ENCODE measurements around the gene FCRL4. TPM values are rescaled to one million over a fixed set of nuclear protein-coding genes. Genes with fewer than 3 reads are reported as not detected.
"Not testable (repeated sequence)": the region's sequence is repeated elsewhere in the genome, so short reads cannot be mapped to it uniquely, and the experiment has no call there.

The FCRL4 gene
- total RNA-seq, 1 donor from 2014 or later, result not detected

- Histone ChIP-seq H3K4me1 (ENCODE audit: control insufficient read depth in 3 of 3, insufficient read depth in 3 of 3, low read length in 3 of 3) (no peaks in the 10 kb centered on the region), H3K9me3 (ENCODE audit: control insufficient read depth in 3 of 3, low read length in 3 of 3) (no peaks in the 10 kb centered on the region), H3K4me3 (ENCODE audit: low read length in 3 of 3) (no peak overlapping the region), H3K9ac (ENCODE audit: low read depth in 1 of 3, low read length in 3 of 3) (no peak overlapping the region), H3K27ac (ENCODE audit: low read depth, low read length) (no peak overlapping the region), H3K36me3 (ENCODE audit: control insufficient read depth in 3 of 3, insufficient read depth in 3 of 3, low read length in 3 of 3) (no peaks in the 10 kb centered on the region), H3K27me3 (ENCODE audit: control insufficient read depth in 3 of 3, insufficient read depth in 3 of 3, low read length in 3 of 3) (peaks cover 0 to 2% (median 0%) of the 10 kb centered on the region in 3 donors)
Measured at GRCh38 chr1:157562515-157562914, 35.4 kb downstream of the FCRL4 start.

DNA sequence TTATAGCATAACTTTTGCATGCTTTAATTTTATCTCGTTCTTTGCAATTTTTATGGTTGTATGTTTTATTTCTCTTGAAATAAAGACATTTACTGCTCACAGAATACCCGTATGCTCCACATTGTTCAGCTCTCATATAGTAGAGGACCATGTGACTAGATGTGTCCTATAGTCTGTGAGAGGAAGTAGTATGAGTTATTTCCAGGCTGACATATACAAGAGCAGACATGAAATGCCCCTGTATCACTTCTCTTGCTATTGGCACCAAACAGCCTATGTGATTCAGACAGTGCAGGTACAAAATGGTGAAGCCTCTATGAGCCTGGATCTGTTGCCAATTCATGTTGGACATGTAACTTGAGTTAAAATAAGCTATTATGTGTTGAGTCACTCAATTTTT, 39.8 kb downstream of the FCRL4 start:
- Histone ChIP-seq H3K4me1 (ENCODE audit: control insufficient read depth in 3 of 3, insufficient read depth in 3 of 3, low read length in 3 of 3) (no peaks in the 10 kb centered on the region), H3K36me3 (ENCODE audit: control insufficient read depth in 3 of 3, insufficient read depth in 3 of 3, low read length in 3 of 3) (no peaks in the 10 kb centered on the region), H3K9ac (ENCODE audit: low read depth in 1 of 3, low read length in 3 of 3) (no peak overlapping the region), H3K4me3 (ENCODE audit: low read length in 3 of 3) (no peak overlapping the region), H3K27ac (ENCODE audit: low read depth, low read length) (no peak overlapping the region), H3K27me3 (ENCODE audit: control insufficient read depth in 3 of 3, insufficient read depth in 3 of 3, low read length in 3 of 3) (peaks cover 0 to 2% (median 0%) of the 10 kb centered on the region in 3 donors), H3K9me3 (ENCODE audit: control insufficient read depth in 3 of 3, low read length in 3 of 3) (no peaks in the 10 kb centered on the region)

- no peaks in the 10 kb centered on the region for H3K9me3 ChIP-seq (ENCODE audit: control insufficient read depth in 3 of 3, low read length in 3 of 3)
- H3K27me3 ChIP-seq (ENCODE audit: control insufficient read depth in 3 of 3, insufficient read depth in 3 of 3, low read length in 3 of 3), result no peaks in the 10 kb centered on the region
- H3K27ac ChIP-seq (ENCODE audit: low read depth, low read length), result no peak within 1 kb of the TSS
- H3K4me3 ChIP-seq (ENCODE audit: low read length in 3 of 3), result no peak within 1 kb of the TSS
- no peaks in the 10 kb centered on the region for H3K36me3 ChIP-seq (ENCODE audit: control insufficient read depth in 3 of 3, insufficient read depth in 3 of 3, low read length in 3 of 3)
- H3K4me1 ChIP-seq (ENCODE audit: control insufficient read depth in 3 of 3, insufficient read depth in 3 of 3, low read length in 3 of 3), result no peaks in the 10 kb centered on the region
- H3K9ac ChIP-seq (ENCODE audit: low read depth in 1 of 3, low read length in 3 of 3), result no peak within 1 kb of the TSS
Measured at GRCh38 chr1:157551694-157552693, 45.9 kb downstream of the FCRL4 start, which contains the start of gene FCRL5. TSS of gene FCRL5 (minus strand) at chr1:157552515. CDS start at chr1:157552362, 153 bp downstream.

GRCh38 chr1:157548081-157548480, 49.8 kb downstream of the FCRL4 start:
- not testable (repeated sequence) for H3K9me3 ChIP-seq (ENCODE audit: control insufficient read depth in 3 of 3, low read length in 3 of 3); H3K36me3 ChIP-seq (ENCODE audit: control insufficient read depth in 3 of 3, insufficient read depth in 3 of 3, low read length in 3 of 3); H3K4me3 ChIP-seq (ENCODE audit: low read length in 3 of 3); H3K27ac ChIP-seq (ENCODE audit: low read depth, low read length); H3K27me3 ChIP-seq (ENCODE audit: control insufficient read depth in 3 of 3, insufficient read depth in 3 of 3, low read length in 3 of 3); H3K4me1 ChIP-seq (ENCODE audit: control insufficient read depth in 3 of 3, insufficient read depth in 3 of 3, low read length in 3 of 3); H3K9ac ChIP-seq (ENCODE audit: low read depth in 1 of 3, low read length in 3 of 3)

DNA sequence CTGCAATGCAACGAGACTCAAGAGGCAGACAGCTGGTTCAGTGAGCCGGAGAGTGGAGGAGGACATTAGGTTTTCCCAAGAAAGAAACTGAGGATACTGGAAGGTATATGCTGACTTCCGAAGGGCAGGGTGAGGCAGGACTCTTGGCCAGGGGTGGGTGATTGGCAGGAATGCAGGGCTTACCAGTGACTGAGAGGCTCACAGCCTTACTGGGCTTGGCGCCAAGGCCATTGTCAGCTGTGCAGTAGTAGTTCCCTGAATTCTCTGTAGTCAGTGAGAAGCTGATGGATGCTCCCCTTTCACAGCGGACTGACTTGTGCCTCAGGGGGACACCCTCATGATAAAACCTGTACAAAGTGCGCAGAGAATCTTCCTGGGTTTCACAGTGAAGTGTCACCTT, 55.2 kb downstream of the FCRL4 start:
- H3K4me3 ChIP-seq (ENCODE audit: low read length in 3 of 3), result no peak overlapping the region
- no peak overlapping the region for H3K9ac ChIP-seq (ENCODE audit: low read depth in 1 of 3, low read length in 3 of 3)
- no peaks in the 10 kb centered on the region for H3K36me3 ChIP-seq (ENCODE audit: control insufficient read depth in 3 of 3, insufficient read depth in 3 of 3, low read length in 3 of 3)
- H3K4me1 ChIP-seq (ENCODE audit: control insufficient read depth in 3 of 3, insufficient read depth in 3 of 3, low read length in 3 of 3), result no peaks in the 10 kb centered on the region
- no peak overlapping the region for H3K27ac ChIP-seq (ENCODE audit: low read depth, low read length)
- no peaks in the 10 kb centered on the region for H3K9me3 ChIP-seq (ENCODE audit: control insufficient read depth in 3 of 3, low read length in 3 of 3)
- H3K27me3 ChIP-seq (ENCODE audit: control insufficient read depth in 3 of 3, insufficient read depth in 3 of 3, low read length in 3 of 3), result peaks cover 0 to 3% (median 0%) of the 10 kb centered on the region in 3 donors

- peaks cover 0 to 3% (median 0%) of the 10 kb centered on the region in 3 donors for H3K27me3 ChIP-seq (ENCODE audit: control insufficient read depth in 3 of 3, insufficient read depth in 3 of 3, low read length in 3 of 3)
- H3K36me3 ChIP-seq (ENCODE audit: control insufficient read depth in 3 of 3, insufficient read depth in 3 of 3, low read length in 3 of 3), result no peaks in the 10 kb centered on the region
- H3K9me3 ChIP-seq (ENCODE audit: control insufficient read depth in 3 of 3, low read length in 3 of 3), result no peaks in the 10 kb centered on the region
- H3K9ac ChIP-seq (ENCODE audit: low read depth in 1 of 3, low read length in 3 of 3), result no peak overlapping the region
- H3K27ac ChIP-seq (ENCODE audit: low read depth, low read length), result no peak overlapping the region
- H3K4me3 ChIP-seq (ENCODE audit: low read length in 3 of 3), result no peak overlapping the region
- no peaks in the 10 kb centered on the region for H3K4me1 ChIP-seq (ENCODE audit: control insufficient read depth in 3 of 3, insufficient read depth in 3 of 3, low read length in 3 of 3)
Measured at GRCh38 chr1:157540852-157541251, 57.0 kb downstream of the FCRL4 start.

GRCh38 chr1:157540160-157540748, 57.6 kb downstream of the FCRL4 start:
- Histone ChIP-seq H3K9me3 (ENCODE audit: control insufficient read depth in 3 of 3, low read length in 3 of 3) (no peaks in the 10 kb centered on the region), H3K9ac (ENCODE audit: low read depth in 1 of 3, low read length in 3 of 3) (no peak overlapping the region), H3K4me1 (ENCODE audit: control insufficient read depth in 3 of 3, insufficient read depth in 3 of 3, low read length in 3 of 3) (no peaks in the 10 kb centered on the region), H3K27ac (ENCODE audit: low read depth, low read length) (no peak overlapping the region), H3K27me3 (ENCODE audit: control insufficient read depth in 3 of 3, insufficient read depth in 3 of 3, low read length in 3 of 3) (peaks cover 0 to 3% (median 0%) of the 10 kb centered on the region in 3 donors), H3K36me3 (ENCODE audit: control insufficient read depth in 3 of 3, insufficient read depth in 3 of 3, low read length in 3 of 3) (no peaks in the 10 kb centered on the region), H3K4me3 (ENCODE audit: low read length in 3 of 3) (no peak overlapping the region)

GRCh38 chr1:157539568-157539967, 58.3 kb downstream of the FCRL4 start:
- H3K9ac ChIP-seq (ENCODE audit: low read depth in 1 of 3, low read length in 3 of 3), result no peak overlapping the region
- H3K4me3 ChIP-seq (ENCODE audit: low read length in 3 of 3), result no peak overlapping the region
- no peak overlapping the region for H3K27ac ChIP-seq (ENCODE audit: low read depth, low read length)
- no peaks in the 10 kb centered on the region for H3K36me3 ChIP-seq (ENCODE audit: control insufficient read depth in 3 of 3, insufficient read depth in 3 of 3, low read length in 3 of 3)
- no peaks in the 10 kb centered on the region for H3K9me3 ChIP-seq (ENCODE audit: control insufficient read depth in 3 of 3, low read length in 3 of 3)
- H3K27me3 ChIP-seq (ENCODE audit: control insufficient read depth in 3 of 3, insufficient read depth in 3 of 3, low read length in 3 of 3), result peaks cover 0 to 3% (median 0%) of the 10 kb centered on the region in 3 donors
- no peaks in the 10 kb centered on the region for H3K4me1 ChIP-seq (ENCODE audit: control insufficient read depth in 3 of 3, insufficient read depth in 3 of 3, low read length in 3 of 3)

GRCh38 chr1:157532569-157532968, 65.3 kb downstream of the FCRL4 start:
- no peaks in the 10 kb centered on the region for H3K4me1 ChIP-seq (ENCODE audit: control insufficient read depth in 3 of 3, insufficient read depth in 3 of 3, low read length in 3 of 3)
- H3K9me3 ChIP-seq (ENCODE audit: control insufficient read depth in 3 of 3, low read length in 3 of 3), result no peaks in the 10 kb centered on the region
- no peaks in the 10 kb centered on the region for H3K36me3 ChIP-seq (ENCODE audit: control insufficient read depth in 3 of 3, insufficient read depth in 3 of 3, low read length in 3 of 3)
- H3K4me3 ChIP-seq (ENCODE audit: low read length in 3 of 3), result no peak overlapping the region
- H3K27ac ChIP-seq (ENCODE audit: low read depth, low read length), result no peak overlapping the region
- H3K9ac ChIP-seq (ENCODE audit: low read depth in 1 of 3, low read length in 3 of 3), result no peak overlapping the region
- H3K27me3 ChIP-seq (ENCODE audit: control insufficient read depth in 3 of 3, insufficient read depth in 3 of 3, low read length in 3 of 3), result no peaks in the 10 kb centered on the region

Data from skeletal muscle tissue (tissue), 4 donors.